Bronchus fibroblast of lung (primary cell): Measurements from ENCODE around the gene TPRN. TPM values are rescaled to one million over a fixed set of nuclear protein-coding genes. Genes with fewer than 3 reads are reported as not detected.

Experiments
- total RNA-seq: library from RNA; depleted of rRNA; stranded (reverse); fragments of >200 nt; gene quantifications from 2 replicates; pipeline ENCODE4 v1.2.3, GENCODE V29; 2015

The TPRN gene
- total RNA-seq, result 6.1 and 6.4 TPM in 2 replicates

GRCh38 chr9:137200311-137201204 is at the start of gene TPRN:
TSS of gene TPRN (minus strand) at chr9:137200741. CDS start at chr9:137200711, 30 bp downstream.

GRCh38 chr9:137240841-137241489 is 40.4 kb upstream of the TPRN start, which contains the start of gene TUBB4B:
TSS of gene TUBB4B (plus strand) at chr9:137241287. CDS start at chr9:137241361, 74 bp downstream.

GRCh38 chr9:137230705-137231371 is 30.3 kb upstream of the TPRN start, which contains the start of gene SLC34A3:
TSS of gene SLC34A3 (plus strand) at chr9:137230901. CDS start at chr9:137231703, 802 bp downstream.

GRCh38 chr9:137227054-137227852 is 26.7 kb upstream of the TPRN start, which contains the start of gene RNF224:
TSS of gene RNF224 (plus strand) at chr9:137227502. CDS start at chr9:137228336, 834 bp downstream.

GRCh38 chr9:137224830-137225694 is 24.5 kb upstream of the TPRN start, which contains the start of gene CYSRT1:
TSS of gene CYSRT1 (plus strand) at chr9:137225174. CDS start at chr9:137225622, 448 bp downstream.

GRCh38 chr9:137222190-137223077 is 21.9 kb upstream of the TPRN start, which contains the start of gene RNF208:
TSS of gene RNF208 (minus strand) at chr9:137222240. CDS start at chr9:137221212, 1,028 bp downstream.

GRCh38 chr9:137205126-137206069 is 4.9 kb upstream of the TPRN start, which contains the start of the genes NDOR1 and TMEM203:
TSS of gene NDOR1 (plus strand) at chr9:137205700. CDS start at chr9:137205778, 78 bp downstream.
TSS of gene TMEM203 (minus strand) at chr9:137205648. CDS start at chr9:137205414, 234 bp downstream.

GRCh38 chr9:137188490-137189296 is 11.8 kb downstream of the TPRN start, which contains the start of the genes ANAPC2 and SSNA1:
TSS of gene ANAPC2 (minus strand) at chr9:137188560. CDS start at chr9:137188532, 28 bp downstream.
TSS of gene SSNA1 (plus strand) at chr9:137188676. CDS start at chr9:137188727, 51 bp downstream.

GRCh38 chr9:137169896-137170358 is 30.6 kb downstream of the TPRN start, which contains the start of gene LRRC26:
TSS of gene LRRC26 (minus strand) at chr9:137170051. CDS start at chr9:137169943, 108 bp downstream.

Other genes starting within 250 kb of the TPRN start
- not detected in 2 replicates for gene LCN12, start 248.5 kb downstream of the TPRN start, total RNA-seq
- 2.4 TPM in 1 of 2 replicates, not detected in the other for gene PTGDS, start 223.2 kb downstream of the TPRN start, total RNA-seq
- under 0.01 TPM in 1 of 2 replicates, not detected in the other for gene LCNL1, start 217.7 kb downstream of the TPRN start, total RNA-seq
- 30.6 and 32.9 TPM in 2 replicates for gene PAXX, start 208.3 kb downstream of the TPRN start, total RNA-seq
- gene CLIC3, start 204.2 kb downstream of the TPRN start, total RNA-seq, result 1.3 and 4.0 TPM in 2 replicates
- 8.5 and 9.4 TPM in 2 replicates for gene ABCA2, start 172.5 kb downstream of the TPRN start, total RNA-seq
- not detected in 2 replicates for gene FUT7, start 168.7 kb downstream of the TPRN start, total RNA-seq
- gene NPDC1, start 154.6 kb downstream of the TPRN start, total RNA-seq, result 18.7 and 19.6 TPM in 2 replicates
- gene ENTPD2, start 146.7 kb downstream of the TPRN start, total RNA-seq, result not detected in 2 replicates
- gene SAPCD2, start 130.2 kb downstream of the TPRN start, total RNA-seq, result 21.9 and 24.2 TPM in 2 replicates
- gene UAP1L1, start 123.2 kb downstream of the TPRN start, total RNA-seq, result 4.9 and 5.5 TPM in 2 replicates
- 56.0 and 72.4 TPM in 2 replicates for gene MAN1B1, start 113.8 kb downstream of the TPRN start, total RNA-seq
- gene DPP7, start 86.0 kb downstream of the TPRN start, total RNA-seq, result 66.6 and 69.7 TPM in 2 replicates
- gene GRIN1, start 61.6 kb downstream of the TPRN start, total RNA-seq, result not detected in 2 replicates
- gene LRRC26, start 30.7 kb downstream of the TPRN start, total RNA-seq, result not detected in 2 replicates
- gene TMEM210, start 28.7 kb downstream of the TPRN start, total RNA-seq, result not detected in 2 replicates
- 10.3 and 15.3 TPM in 2 replicates for gene ANAPC2, start 12.2 kb downstream of the TPRN start, total RNA-seq
- gene SSNA1, start 12.1 kb downstream of the TPRN start, total RNA-seq, result 75.8 and 84.9 TPM in 2 replicates
- gene TMEM203, start 4.9 kb upstream of the TPRN start, total RNA-seq, result 43.1 and 47.9 TPM in 2 replicates
- gene NDOR1, start 5.0 kb upstream of the TPRN start, total RNA-seq, result 14.9 and 16.8 TPM in 2 replicates
- 0.50 and 1.2 TPM in 2 replicates for gene RNF208, start 21.5 kb upstream of the TPRN start, total RNA-seq
- 0.74 and 1.2 TPM in 2 replicates for gene CYSRT1, start 24.4 kb upstream of the TPRN start, total RNA-seq
- gene RNF224, start 26.8 kb upstream of the TPRN start, total RNA-seq, result under 0.01 TPM in 1 of 2 replicates, not detected in the other
- gene SLC34A3, start 30.2 kb upstream of the TPRN start, total RNA-seq, result not detected in 2 replicates
- gene TUBB4B, start 40.5 kb upstream of the TPRN start, total RNA-seq, result 795 and 833 TPM in 2 replicates
- gene STPG3, start 50.5 kb upstream of the TPRN start, total RNA-seq, result not detected in 2 replicates
- gene NELFB, start 54.6 kb upstream of the TPRN start, total RNA-seq, result 55.9 and 59.2 TPM in 2 replicates
- gene TOR4A, start 77.0 kb upstream of the TPRN start, total RNA-seq, result 33.9 and 36.5 TPM in 2 replicates
- 0.45 and 1.7 TPM in 2 replicates for gene NRARP, start 101.5 kb upstream of the TPRN start, total RNA-seq
- 10.9 and 11.1 TPM in 2 replicates for gene EXD3, start 222.4 kb upstream of the TPRN start, total RNA-seq
- 0.15 and 0.17 TPM in 2 replicates for gene NOXA1, start 222.7 kb upstream of the TPRN start, total RNA-seq
- gene ENTPD8, start 240.6 kb upstream of the TPRN start, total RNA-seq, result not detected in 2 replicates